ENCODE measurements around the gene OLFML1. TPM values are rescaled to one million over a fixed set of nuclear protein-coding genes. Genes with fewer than 3 reads are reported as not detected.

The OLFML1 gene
- total RNA-seq, 2 donors from 2014 or later, result 2.8 to 4.5 TPM

- no peak overlapping the region for H3K4me3 ChIP-seq
- H3K27me3 ChIP-seq, result no peaks in the 10 kb centered on the region
- H3K27ac ChIP-seq, result no peak overlapping the region
- no peak for TF ChIP-seq CTCF (IDR thresholded peaks at IDR 0.05)
- no peaks in the 10 kb centered on the region for H3K9me3 ChIP-seq
- no peaks in the 10 kb centered on the region for H3K4me1 ChIP-seq
- H3K9ac ChIP-seq (ENCODE audit: low read depth in 2 of 2, low read length in 2 of 2), result no peak overlapping the region
- no peaks in the 10 kb centered on the region for H3K36me3 ChIP-seq
- DNase-seq, result no peak
- intact Hi-C loops (cut with DNase I), result no loop called here
Observed at GRCh38 chr11:7454854-7455253, 30.5 kb upstream of the OLFML1 start.

GRCh38 chr11:7457211-7457610 lies 28.1 kb upstream of the OLFML1 start:
- Histone ChIP-seq H3K4me3 (no peak overlapping the region), H3K27ac (no peak overlapping the region), H3K9ac (ENCODE audit: low read depth in 2 of 2, low read length in 2 of 2) (no peak overlapping the region), H3K36me3 (no peaks in the 10 kb centered on the region), H3K27me3 (no peaks in the 10 kb centered on the region), H3K4me1 (no peaks in the 10 kb centered on the region), H3K9me3 (no peaks in the 10 kb centered on the region)
- DNase-seq, result no peak
- TF ChIP-seq CTCF (IDR thresholded peaks at IDR 0.05), result no peak
- intact Hi-C loops (cut with DNase I), result no loop called here

GRCh38 chr11:7462706-7463105 lies 22.6 kb upstream of the OLFML1 start:
- no peak overlapping the region for H3K27ac ChIP-seq
- H3K9me3 ChIP-seq, result no peaks in the 10 kb centered on the region
- no peaks in the 10 kb centered on the region for H3K27me3 ChIP-seq
- intact Hi-C loops (cut with DNase I), result no loop called here
- H3K9ac ChIP-seq (ENCODE audit: low read depth in 2 of 2, low read length in 2 of 2), result no peak overlapping the region
- no peak overlapping the region for H3K4me3 ChIP-seq
- no peak for DNase-seq
- no peaks in the 10 kb centered on the region for H3K36me3 ChIP-seq
- no peaks in the 10 kb centered on the region for H3K4me1 ChIP-seq
- no peak for TF ChIP-seq CTCF (IDR thresholded peaks at IDR 0.05)

GRCh38 chr11:7467652-7468051 lies 17.7 kb upstream of the OLFML1 start:
- no peak for TF ChIP-seq CTCF (IDR thresholded peaks at IDR 0.05)
- Histone ChIP-seq H3K9me3 (no peaks in the 10 kb centered on the region), H3K27ac (no peak overlapping the region), H3K4me3 (no peak overlapping the region), H3K9ac (ENCODE audit: low read depth in 2 of 2, low read length in 2 of 2) (no peak overlapping the region), H3K36me3 (no peaks in the 10 kb centered on the region), H3K27me3 (no peaks in the 10 kb centered on the region), H3K4me1 (no peaks in the 10 kb centered on the region)
- intact Hi-C loops (cut with DNase I), result no loop called here
- no peak for DNase-seq

- no peak for TF ChIP-seq CTCF (IDR thresholded peaks at IDR 0.05)
- H3K9me3 ChIP-seq, result no peaks in the 10 kb centered on the region
- intact Hi-C loops (cut with DNase I), result no loop called here
- H3K27ac ChIP-seq, result no peak overlapping the region
- no peak overlapping the region for H3K4me3 ChIP-seq
- no peaks in the 10 kb centered on the region for H3K27me3 ChIP-seq
- no peak for DNase-seq
- H3K9ac ChIP-seq (ENCODE audit: low read depth in 2 of 2, low read length in 2 of 2), result no peak overlapping the region
- no peaks in the 10 kb centered on the region for H3K36me3 ChIP-seq
- no peaks in the 10 kb centered on the region for H3K4me1 ChIP-seq
Observed at GRCh38 chr11:7469351-7469865, 15.9 kb upstream of the OLFML1 start.
